NCI-H526 (cell line): ENCODE measurements around the gene MDGA2.

ENCODE experiments used
- DNase-seq, 2 experiments: peaks; one replicate each; lab custom pipeline; 2025; lab: John Stamatoyannopoulos, UW

The MDGA2 gene

GRCh38 chr14:47149326-47149725 is 526.1 kb downstream of the MDGA2 start:
- no peak for DNase-seq

DNA sequence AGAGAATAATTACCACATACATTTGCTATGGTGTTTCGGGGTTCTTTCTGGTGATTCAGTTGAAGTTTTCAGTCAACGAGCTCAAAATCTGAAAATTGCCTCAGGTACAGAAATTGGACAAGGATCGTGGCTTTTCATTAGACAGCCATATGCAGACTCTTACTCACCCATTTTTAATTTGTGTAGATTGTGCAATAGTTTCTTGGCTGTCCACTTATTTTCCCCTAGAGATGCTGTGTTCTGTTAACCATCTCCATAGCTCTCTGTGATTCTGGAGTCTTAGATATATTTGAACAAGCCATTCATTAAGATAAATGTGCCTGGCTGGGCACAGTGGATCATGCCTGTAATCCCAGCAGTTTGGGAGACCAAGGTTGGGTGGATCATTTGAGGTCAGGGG is 526.7 kb downstream of the MDGA2 start:
- no peak for DNase-seq

GRCh38 chr14:47120645-47121044 is 554.8 kb downstream of the MDGA2 start:
- no peak for DNase-seq

- DNase-seq = no peak
These were observed 571.6 kb downstream of the MDGA2 start for GRCh38 chr14:47103771-47104170.

- DNase-seq = no peak
These were observed 572.9 kb downstream of the MDGA2 start for GRCh38 chr14:47102472-47102871.

- no peak for DNase-seq
These were observed 589.7 kb downstream of the MDGA2 start for GRCh38 chr14:47085678-47086077.

- no peak for DNase-seq
These were observed 610.1 kb downstream of the MDGA2 start for GRCh38 chr14:47065326-47065725.

DNA sequence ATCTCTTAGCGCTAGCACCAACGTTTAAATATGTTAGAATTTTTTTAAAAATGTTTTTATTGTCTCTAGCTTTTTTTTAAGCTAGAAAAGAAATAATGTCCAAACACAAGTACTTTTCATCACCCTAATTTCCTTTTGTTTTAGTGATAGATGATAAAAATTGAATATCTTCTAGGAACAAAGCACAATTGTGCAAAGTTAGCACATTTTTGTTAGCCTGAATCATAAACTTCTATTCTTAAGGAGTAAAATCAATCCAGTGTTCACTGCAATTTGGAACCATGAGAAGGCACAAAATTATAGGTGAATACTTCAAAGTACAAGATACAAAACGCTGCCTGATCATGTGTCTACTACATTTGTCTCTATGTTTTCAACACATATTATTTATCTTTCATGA is 615.4 kb downstream of the MDGA2 start:
- no peak for DNase-seq

DNA sequence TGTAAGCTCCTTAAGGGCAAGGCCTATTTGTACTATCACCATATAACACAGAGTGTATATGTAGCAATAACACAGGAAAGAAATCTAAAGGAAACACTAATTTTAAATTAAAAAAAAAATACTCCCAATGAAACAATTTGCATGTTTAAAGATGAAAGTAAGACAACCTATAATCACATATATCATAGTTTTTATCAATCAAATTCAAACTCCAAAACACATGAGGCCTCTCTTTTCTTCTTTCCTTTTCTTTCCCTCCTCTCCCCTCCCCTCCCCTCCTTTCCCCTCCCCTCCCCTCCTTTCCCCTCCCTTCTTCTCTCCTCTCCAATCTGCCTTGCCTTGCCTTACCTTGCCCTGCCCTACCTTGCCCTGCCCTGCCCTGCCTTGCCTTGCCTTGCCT is 618.0 kb downstream of the MDGA2 start:
- no peak for DNase-seq

GRCh38 chr14:47044841-47045240 is 630.6 kb downstream of the MDGA2 start:
- DNase-seq = peak; percentile 69 to 77

DNA sequence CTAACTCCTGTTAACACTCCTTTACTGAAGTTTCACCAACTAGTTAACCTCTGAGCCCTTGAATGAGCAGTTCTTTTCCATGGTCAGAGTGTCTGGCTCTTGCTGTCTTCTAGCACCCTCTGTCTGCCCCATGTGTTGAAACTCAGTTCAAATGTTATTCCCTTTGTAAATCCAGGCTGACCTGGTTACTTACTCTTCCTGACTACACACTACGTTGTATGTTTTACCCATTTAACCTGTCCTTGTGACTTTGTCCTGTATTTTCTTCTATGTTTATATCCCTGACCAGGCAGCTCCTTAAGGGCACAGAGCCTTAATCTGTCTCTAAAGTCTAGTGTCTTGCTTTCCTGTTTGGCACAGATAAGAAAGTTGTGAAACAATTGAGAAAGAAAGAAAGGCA is 634.9 kb downstream of the MDGA2 start:
- peak; percentile 30 to 56 for DNase-seq

DNA sequence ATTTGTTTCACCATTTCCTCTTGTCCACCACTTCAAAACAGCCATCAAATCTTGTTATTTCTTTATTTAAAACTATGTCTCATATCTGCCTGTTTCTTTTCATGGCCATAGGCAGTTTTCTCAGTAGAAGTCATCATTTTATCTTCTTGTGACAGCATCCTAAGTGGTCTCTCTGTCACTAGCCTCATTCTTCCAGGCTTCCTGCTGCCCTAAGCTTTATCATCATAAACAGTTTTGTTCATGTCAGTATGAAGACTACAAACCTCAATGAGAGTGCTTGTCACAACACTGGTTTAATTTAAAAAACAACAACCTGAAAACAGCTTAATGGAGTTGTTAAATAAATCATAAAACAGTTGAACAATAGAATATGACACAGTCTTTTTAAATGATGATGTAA is 636.1 kb downstream of the MDGA2 start:
- DNase-seq = no peak

DNA sequence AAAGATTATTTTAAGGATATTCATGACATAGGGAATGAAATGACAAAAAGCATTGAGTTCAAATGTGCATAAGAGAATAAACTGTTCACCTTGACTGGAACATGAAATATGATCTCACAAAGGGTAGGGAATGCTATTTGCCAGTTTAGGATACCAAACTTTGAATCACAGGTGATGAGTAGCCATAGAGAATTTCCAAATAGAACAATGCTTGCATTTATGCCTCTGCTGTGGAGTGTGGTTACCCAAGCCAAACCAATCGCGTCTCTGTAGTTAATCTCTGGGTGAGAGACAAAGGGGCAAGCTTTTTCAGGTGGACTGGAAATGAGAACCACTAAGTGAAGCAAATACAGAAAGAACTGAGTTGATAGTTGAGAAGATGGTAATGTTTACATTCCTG is 652.7 kb downstream of the MDGA2 start:
- DNase-seq = no peak

GRCh38 chr14:47020500-47020899 is 654.9 kb downstream of the MDGA2 start:
- no peak for DNase-seq

DNA sequence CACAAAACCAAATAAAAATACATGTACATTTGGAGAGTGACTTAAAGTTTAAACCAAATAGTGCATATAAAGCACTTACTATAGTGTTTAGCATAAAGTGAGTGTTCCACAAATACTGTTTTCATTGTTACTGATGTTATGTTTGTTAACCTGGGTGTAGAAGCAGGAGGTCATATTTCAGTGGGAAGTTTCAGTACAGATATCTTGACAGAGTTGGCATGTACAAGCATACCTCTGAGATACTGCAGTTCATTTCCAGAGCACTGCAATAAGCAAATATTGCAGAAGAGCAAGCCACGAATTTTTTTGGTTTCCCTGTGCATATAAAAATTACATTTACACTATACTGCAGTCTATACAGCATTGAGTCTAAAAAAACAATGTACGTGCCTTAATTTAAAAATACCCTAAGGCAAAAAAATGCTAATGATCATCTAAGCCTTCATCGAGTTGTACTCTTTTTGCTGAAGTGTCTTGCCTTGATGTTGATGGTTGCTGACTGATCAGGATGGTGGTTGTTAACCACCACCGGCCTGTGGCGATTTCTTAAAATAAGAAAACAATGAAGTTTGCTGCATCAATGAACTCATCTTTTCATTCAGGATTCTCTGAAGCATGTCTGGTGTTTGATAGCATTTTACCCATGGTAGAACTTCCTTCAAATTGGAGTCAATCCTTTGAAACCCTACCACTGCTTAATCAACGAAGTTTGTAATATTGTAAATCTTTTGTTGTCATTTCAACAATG is 662.7 kb downstream of the MDGA2 start:
- DNase-seq = no peak

- DNase-seq = no peak
These were observed 665.8 kb downstream of the MDGA2 start for GRCh38 chr14:47009615-47010014.

DNA sequence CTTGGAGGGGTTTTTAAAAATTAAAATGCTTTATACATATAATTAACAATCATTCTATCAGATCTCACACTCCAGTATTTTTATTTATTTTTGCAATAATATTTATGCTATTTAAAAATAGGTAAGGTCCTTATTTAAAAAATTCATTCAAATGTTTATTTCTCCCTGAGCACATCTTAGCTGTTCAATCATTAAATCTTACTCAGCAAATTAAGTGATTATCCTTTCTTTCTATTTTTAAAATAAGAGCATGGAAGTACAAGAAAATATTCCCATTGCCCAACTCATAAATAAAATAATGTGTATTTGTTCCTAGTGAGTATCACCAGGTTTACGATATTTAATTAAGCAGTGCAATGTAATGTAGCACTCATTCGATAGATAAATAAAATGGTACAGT is 666.7 kb downstream of the MDGA2 start:
- DNase-seq = no peak

DNA sequence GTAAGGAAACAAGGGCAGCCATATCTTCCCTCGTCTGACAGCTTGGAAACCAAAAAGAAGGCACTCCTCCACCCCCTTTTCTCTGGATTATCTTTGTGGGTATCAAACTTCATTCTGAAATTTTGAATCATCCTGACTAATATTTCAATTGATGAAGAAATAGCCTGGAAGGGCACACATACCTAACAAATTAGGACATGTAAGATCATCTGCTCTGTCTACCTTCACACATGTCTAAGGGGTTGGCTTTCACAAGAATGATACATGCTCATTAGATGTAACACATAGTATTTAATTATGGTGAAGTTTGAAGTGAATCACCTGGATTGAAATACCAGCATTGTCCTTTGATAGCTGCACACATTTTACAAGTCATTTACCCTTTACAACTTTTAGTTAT is 675.7 kb downstream of the MDGA2 start:
- no peak for DNase-seq

DNA sequence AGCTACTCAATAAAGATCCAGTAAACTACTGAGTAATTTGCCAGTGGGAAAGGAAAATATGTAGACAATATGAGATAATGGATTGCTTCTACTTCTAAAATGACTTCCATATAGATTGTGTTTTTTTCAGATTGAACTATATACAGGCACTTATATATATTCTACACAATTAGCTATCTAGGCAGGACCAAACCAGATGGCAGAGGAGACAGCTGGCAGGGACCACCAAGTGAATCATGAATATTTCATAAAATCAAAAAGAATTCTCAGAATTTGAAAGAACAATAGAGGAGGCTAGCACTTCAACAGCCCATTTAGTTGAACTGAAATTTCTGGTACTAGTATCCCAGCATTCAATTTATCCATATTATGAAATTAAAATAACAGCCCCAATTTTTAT is 685.8 kb downstream of the MDGA2 start:
- no peak for DNase-seq

- DNase-seq = no peak
These were observed 687.1 kb downstream of the MDGA2 start for GRCh38 chr14:46988312-46988711.

GRCh38 chr14:46985529-46986380 is 689.6 kb downstream of the MDGA2 start:
- DNase-seq = no peak

DNA sequence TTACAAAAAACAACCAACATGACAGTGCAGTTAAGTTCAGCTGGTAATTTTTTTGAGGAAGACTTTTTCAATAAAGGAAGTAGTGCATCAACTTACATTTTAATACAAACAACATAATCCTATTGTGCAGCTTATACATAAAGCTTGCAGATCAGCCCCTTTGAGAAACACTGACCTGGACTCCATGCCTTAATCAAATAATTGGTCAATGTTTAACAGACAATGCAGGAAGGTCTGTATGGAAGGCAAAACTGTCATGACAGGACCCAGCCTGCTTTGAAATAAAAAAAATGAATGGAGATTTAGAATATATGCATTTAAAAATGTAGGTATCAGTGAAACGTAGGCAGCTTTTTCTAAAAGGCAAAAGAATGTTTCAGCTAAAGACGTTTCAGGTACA is 702.1 kb downstream of the MDGA2 start:
- peak in 1 of 2 experiments; percentile 3 for DNase-seq

GRCh38 chr14:46964378-46964777 is 711.0 kb downstream of the MDGA2 start:
- DNase-seq = no peak
